ES-I3 (cell line): ENCODE results near the gene SBF1.
"Not testable (repeated sequence)": the region's sequence is repeated elsewhere in the genome, so short reads cannot be mapped to it uniquely, and the experiment has no call there.

ENCODE experiments used
- H3K36me3 ChIP-seq: 2 replicates; pipeline ENCODE4 v1.6.1; 2013; ENCODE audit warnings: mild to moderate bottlenecking, low read length, control low read depth, moderate library complexity; ENCODE audit not compliant: insufficient read depth
- H3K4me1 ChIP-seq: 2 replicates; pipeline ENCODE4 v1.6.1; 2013; ENCODE audit warnings: mild to moderate bottlenecking, control low read depth, low read length; ENCODE audit not compliant: insufficient read depth
- H3K9ac ChIP-seq: 2 replicates; pipeline ENCODE4 v1.6.1; 2013; ENCODE audit warnings: low read depth, mild to moderate bottlenecking, low read length, moderate library complexity
- H3K9me3 ChIP-seq: 2 replicates; pipeline ENCODE4 v1.6.1; 2013; ENCODE audit warnings: mild to moderate bottlenecking, low read length, moderate library complexity; ENCODE audit not compliant: control insufficient read depth, insufficient read depth

SBF1 gene, protein sequence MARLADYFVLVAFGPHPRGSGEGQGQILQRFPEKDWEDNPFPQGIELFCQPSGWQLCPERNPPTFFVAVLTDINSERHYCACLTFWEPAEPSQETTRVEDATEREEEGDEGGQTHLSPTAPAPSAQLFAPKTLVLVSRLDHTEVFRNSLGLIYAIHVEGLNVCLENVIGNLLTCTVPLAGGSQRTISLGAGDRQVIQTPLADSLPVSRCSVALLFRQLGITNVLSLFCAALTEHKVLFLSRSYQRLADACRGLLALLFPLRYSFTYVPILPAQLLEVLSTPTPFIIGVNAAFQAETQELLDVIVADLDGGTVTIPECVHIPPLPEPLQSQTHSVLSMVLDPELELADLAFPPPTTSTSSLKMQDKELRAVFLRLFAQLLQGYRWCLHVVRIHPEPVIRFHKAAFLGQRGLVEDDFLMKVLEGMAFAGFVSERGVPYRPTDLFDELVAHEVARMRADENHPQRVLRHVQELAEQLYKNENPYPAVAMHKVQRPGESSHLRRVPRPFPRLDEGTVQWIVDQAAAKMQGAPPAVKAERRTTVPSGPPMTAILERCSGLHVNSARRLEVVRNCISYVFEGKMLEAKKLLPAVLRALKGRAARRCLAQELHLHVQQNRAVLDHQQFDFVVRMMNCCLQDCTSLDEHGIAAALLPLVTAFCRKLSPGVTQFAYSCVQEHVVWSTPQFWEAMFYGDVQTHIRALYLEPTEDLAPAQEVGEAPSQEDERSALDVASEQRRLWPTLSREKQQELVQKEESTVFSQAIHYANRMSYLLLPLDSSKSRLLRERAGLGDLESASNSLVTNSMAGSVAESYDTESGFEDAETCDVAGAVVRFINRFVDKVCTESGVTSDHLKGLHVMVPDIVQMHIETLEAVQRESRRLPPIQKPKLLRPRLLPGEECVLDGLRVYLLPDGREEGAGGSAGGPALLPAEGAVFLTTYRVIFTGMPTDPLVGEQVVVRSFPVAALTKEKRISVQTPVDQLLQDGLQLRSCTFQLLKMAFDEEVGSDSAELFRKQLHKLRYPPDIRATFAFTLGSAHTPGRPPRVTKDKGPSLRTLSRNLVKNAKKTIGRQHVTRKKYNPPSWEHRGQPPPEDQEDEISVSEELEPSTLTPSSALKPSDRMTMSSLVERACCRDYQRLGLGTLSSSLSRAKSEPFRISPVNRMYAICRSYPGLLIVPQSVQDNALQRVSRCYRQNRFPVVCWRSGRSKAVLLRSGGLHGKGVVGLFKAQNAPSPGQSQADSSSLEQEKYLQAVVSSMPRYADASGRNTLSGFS (N-terminal part only)

DNA sequence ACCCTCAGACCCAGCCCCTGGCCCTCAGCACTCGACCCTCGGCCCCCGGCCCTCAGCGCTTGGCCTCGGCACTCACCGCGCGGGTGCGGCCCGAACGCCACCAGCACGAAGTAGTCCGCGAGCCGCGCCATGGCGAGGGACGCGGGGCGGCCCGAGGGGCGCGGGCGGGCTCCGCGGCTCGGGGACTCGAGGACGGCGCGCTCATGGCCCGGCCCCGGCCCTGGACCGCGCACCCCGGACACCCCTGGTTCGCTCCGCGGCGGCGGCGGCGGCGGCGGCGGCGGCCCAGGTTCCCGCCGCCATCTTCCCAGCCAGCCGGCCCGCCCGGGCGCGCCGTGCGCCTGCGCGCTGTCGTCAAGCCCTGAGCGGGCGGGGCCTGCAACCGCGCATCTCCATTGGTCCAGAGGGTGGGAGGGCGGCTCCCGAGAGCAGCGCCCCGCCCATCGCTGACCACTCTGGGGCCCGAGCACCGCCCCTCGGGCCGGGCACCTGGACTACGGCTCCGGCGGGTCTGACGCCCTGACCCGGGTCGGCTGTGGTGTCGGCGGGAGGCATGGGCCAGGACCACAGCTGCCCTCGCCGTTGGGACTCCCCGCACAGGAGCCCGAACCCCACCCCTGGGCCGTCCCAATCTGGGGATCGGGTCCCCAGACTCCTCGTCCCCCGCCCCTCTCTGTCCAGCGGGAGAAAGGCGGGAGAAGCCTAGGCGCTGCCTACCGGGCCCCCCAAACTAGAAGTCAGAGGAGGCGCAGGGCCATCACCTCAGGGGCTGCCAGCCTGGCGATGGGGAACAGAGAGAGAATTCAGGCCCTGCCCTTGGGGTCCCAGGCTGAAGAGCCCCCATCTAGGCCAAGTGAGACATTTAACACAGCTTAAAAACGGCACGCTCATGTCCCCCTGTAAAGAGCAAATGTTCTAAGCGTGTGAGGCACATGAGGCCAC, at the start of gene SBF1:
Gene SBF1 (minus strand): TSS at position 326 of the 942 bp plus-strand sequence. CDS start 195 bp downstream, at position 131.
- peak within 1 kb of the TSS; percentile 69 for H3K9ac ChIP-seq
- no peaks in the 10 kb centered on the region for H3K36me3 ChIP-seq
- peaks cover 19% of the 10 kb centered on the region for H3K4me1 ChIP-seq
- no peaks in the 10 kb centered on the region for H3K9me3 ChIP-seq

DNA sequence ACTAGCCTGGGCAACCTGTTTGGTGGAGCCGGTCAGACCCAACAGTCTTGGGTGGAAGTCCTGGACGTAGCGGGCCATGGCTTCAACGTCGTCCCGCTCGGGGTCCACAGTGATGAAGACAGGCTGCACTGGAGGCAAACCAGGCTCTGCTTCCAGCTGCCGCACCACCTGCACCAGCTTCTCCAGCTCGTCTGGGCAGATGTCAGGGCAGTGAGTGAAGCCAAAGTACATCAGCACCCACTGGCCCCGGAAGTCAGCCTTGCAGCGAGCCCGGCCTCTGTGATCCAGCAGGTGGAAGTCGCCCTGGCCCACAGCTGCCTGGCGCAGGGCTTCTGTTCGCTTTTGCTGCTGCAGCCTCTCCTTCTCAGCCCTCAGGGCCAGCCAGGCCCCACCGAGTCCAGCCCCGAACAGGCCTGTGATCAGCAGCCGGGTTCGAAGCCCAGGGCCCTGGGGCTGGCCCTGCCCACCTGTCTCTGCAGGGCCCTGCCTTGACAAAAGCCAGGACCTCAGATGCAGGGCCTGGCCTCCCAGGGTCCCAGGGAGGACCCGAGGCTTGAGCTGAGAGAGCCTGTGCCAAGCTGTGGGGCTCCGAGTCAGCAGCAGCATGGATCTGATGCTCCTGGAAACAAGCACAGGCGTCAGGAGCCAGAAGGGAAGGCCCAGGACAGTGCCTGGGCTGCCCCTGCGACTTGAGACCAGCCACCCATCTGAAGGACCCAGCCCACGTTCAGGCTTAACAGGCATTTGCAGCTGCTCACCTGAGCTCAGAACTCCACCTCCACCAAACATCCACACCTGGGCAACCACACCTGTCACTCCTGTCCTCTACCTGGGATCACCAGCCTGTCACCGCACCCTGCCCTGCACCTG, 49.2 kb upstream of the SBF1 start:
- Histone ChIP-seq H3K9ac (peak overlapping the region; percentile 80), H3K4me1 (no peaks in the 10 kb centered on the region; the same call in 1 of the 2 replicates), H3K9me3 (no peaks in the 10 kb centered on the region), H3K36me3 (no peaks in the 10 kb centered on the region)

DNA sequence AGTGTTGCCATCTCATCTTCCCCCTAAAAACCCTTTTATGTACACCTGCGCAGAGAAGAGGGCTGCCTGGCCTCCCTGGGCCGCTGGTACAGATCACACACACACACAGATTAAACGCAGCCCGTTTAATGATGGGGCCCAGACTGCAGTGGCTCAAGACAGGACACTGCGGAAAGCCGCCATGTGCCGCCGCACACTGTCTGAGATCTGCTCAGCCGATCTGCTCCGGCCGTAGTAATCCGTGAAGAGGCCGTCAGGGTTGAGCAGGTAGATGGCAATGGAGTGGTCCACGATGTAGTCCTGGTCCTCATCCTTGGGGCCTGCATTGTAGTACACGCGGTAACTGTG, 48.6 kb upstream of the SBF1 start:
- H3K36me3 ChIP-seq, result no peaks in the 10 kb centered on the region
- no peaks in the 10 kb centered on the region for H3K9me3 ChIP-seq
- no peaks in the 10 kb centered on the region; the same call in 1 of the 2 replicates for H3K4me1 ChIP-seq
- no peak overlapping the region for H3K9ac ChIP-seq

DNA sequence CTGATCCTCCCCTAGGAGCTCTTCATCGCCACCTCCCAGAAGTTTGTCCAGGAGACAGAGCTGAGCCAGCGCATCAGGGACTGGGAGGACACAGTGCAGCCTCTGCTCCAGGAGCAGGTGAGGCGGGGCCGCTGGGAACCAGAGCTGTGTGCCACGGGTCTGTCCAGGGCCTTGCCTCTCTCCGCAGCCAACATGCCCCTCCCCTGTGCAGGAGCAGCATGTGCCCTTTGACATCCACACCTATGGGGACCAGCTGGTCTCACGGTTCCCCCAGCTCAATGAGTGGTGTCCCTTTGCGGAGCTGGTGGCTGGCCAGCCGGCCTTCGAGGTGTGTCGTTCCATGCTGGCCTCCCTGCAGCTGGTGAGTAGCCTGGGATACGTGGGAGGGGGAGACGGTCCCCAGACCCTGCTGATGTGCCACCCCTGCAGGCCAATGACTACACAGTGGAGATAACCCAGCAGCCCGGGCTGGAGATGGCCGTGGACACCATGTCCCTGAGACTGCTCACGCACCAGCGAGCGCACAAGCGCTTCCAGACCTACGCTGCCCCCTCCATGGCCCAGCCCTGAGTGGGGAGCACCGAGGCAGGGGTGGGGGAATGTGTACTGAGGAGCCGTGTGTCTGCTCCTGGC, 48.1 kb upstream of the SBF1 start:
- Histone ChIP-seq H3K4me1 (no peaks in the 10 kb centered on the region; the same call in 1 of the 2 replicates), H3K36me3 (no peaks in the 10 kb centered on the region), H3K9ac (no peak overlapping the region), H3K9me3 (no peaks in the 10 kb centered on the region)

DNA sequence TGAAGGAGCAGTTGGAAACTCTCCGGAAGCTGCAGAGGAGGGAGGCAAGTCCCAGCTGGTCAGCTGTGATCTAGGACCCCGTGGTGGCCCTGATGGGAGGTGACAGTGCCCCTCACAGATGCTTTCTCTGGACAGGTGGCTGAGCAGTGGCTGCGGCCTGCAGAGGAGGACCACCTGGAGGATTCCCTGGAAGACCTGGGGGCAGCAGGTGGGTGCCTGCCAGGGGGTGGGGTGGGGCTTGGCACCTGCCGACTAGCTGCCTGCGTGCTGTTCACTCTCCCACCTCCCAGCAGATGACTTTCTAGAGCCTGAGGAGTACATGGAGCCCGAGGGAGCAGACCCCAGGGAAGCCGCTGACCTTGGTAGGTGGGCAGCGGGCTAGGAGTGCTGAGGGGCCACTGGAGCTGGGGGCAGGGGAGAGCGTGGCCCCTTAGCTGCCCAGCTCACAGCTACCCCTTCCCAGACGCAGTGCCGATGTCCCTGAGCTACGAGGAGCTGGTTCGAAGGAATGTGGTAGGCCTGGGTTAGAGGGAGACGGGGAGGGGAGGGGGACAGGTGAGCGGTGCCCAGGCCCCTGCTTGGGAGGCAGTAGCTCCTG, 47.5 kb upstream of the SBF1 start:
- Histone ChIP-seq H3K36me3 (no peaks in the 10 kb centered on the region), H3K4me1 (no peaks in the 10 kb centered on the region; the same call in 1 of the 2 replicates), H3K9me3 (no peaks in the 10 kb centered on the region), H3K9ac (no peak overlapping the region)

DNA sequence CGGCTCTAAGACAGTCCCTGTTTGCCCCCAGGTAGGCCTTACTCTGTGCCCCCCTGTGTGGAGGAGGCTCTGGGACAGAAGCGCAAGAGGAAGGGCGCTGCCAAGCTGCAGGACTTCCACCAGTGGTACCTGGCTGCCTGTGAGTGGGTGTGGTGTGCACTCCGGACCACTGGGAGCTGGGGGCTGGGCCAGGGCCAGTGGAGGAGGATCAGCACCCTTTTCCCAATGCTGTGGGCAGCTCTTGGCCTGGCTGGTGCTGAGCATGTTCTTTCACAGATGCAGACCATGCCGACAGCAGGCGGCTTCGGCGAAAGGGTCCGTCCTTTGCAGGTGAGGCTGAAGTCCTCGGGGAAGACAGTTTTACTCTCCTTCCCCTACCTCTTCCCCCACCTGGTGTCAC, 46.9 kb upstream of the SBF1 start:
- no peaks in the 10 kb centered on the region for H3K36me3 ChIP-seq
- no peaks in the 10 kb centered on the region for H3K9me3 ChIP-seq
- H3K9ac ChIP-seq, result no peak overlapping the region
- no peaks in the 10 kb centered on the region; the same call in 1 of the 2 replicates for H3K4me1 ChIP-seq

DNA sequence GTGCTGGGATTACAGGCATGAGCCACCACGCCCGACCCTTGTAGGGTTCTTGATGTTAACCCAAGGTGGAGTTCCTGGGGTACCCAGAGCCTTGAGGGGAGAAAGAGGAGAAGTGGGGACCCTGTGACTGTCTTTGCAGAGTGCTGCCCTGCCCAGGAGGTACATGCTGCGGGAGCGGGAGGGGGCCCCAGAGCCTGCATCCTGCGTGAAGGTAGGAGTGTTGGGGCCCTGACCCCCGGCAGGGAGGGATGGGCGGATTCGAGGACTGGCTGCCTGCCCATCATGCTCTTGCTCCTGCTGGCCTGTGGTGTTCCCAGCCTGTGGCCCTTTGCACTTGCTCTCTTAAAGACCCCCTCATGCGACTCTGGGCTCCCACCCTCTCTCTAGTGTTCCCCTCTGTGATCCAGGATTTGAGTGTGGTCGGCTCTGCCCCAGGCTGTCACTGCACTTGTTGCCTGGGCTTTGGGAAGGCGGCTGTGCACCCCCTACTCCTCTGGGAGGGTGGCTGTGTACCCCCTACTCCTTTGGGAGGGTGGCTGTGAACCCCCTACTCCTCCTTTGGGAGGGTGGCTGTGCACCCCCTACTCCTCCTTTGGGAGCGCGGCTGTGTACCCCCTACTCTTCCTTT, 46.1 kb upstream of the SBF1 start:
- H3K9me3 ChIP-seq, result no peaks in the 10 kb centered on the region
- H3K36me3 ChIP-seq, result no peaks in the 10 kb centered on the region
- no peak overlapping the region for H3K9ac ChIP-seq
- H3K4me1 ChIP-seq, result no peaks in the 10 kb centered on the region; the same call in 1 of the 2 replicates

DNA sequence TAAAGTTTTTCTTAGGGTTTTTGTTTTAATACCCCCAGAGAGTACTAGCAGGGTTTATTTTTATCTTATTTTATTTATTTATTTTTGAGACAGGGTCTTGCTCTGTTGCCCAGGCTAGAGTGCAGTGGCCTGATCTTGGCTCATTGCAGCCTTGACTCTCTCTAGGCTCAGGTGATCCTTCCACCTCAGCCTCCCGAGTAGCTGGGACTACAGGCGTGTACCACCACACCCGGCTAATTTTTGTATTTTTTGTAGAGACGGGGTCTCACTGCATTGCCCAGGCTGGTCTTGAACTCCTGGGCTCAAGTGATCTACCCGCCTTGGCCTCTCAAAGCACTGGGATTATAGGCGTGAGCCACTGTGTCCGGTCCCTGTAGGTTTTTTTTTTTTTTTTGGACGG, 45.3 kb upstream of the SBF1 start:
- not testable (repeated sequence) for H3K4me1 ChIP-seq, H3K9ac ChIP-seq, H3K9me3 ChIP-seq, H3K36me3 ChIP-seq

DNA sequence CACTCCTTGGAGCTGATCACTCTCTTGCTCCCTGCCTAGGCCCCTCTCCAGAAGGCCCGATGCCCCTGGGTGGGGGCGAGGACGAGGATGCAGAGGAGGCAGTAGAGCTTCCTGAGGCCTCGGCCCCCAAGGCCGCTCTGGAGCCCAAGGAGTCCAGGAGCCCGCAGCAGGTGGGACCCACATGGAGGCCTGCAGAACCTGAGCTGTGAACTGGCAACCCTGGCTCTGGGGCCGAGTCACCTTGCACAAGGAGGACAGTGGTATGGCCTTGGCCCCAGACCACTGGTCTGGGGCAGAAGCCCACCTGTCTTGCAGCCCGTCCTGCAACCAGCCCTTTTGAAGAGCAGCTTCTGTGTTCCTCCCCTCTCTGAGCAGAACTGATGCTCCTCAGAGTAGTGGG, 44.3 kb upstream of the SBF1 start:
- H3K36me3 ChIP-seq, result no peaks in the 10 kb centered on the region
- H3K9me3 ChIP-seq, result no peaks in the 10 kb centered on the region
- H3K9ac ChIP-seq, result no peak overlapping the region
- H3K4me1 ChIP-seq, result no peaks in the 10 kb centered on the region

DNA sequence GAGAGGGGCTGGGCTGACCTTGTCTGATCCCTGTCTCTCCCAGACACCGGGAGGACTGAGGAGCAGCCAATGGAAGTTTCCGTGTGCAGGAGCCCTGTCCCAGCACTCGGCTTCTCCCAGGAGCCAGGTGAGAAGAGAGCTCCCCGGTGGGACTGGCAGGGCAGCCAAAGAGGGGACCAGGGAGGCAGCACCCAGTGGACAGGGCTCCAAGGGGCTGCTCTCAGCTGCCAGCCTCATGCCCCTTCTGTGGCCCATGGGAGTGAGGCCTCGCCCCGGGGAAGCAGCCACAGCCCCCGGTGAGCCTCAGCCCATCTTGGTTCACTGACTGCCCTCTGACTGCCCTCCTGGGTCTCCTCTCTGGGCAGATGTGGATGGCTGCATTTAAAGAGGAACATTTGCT, 43.8 kb upstream of the SBF1 start:
- Histone ChIP-seq H3K9ac (no peak overlapping the region), H3K4me1 (no peaks in the 10 kb centered on the region), H3K36me3 (no peaks in the 10 kb centered on the region), H3K9me3 (no peaks in the 10 kb centered on the region)

DNA sequence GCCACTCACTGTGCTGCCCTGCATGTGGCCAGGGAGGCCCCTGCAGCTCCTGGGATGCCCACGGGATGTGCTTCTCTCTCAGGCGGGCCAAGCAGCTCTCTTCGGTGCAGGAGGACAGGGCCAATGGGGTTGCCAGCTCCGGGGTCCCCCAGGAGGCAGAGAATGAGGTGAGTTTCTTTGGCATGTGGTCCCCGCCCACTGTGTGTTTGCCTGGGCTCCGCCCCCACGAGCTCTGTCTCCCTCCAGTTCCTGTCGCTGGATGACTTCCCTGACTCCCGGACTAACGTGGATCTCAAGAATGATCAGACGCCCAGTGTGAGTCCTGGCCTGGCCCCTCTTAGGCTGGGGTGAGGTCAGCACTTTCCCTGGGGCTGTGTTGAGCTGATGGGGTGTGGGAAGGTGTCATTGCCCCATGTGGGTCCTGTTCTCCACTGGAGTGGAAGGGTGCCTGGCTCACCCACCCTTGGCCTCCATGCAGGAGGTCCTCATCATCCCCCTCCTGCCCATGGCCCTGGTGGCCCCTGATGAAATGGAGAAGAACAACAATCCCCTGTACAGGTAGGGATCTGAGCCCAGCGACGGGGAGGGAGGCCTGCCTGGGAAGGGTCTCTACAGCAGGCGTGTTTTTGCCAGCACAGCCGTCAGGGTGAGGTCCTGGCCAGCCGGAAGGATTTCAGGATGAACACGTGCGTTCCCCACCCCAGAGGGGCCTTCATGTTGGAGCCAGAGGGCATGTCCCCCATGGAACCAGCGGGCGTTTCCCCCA, 42.8 kb upstream of the SBF1 start:
- H3K9me3 ChIP-seq, result no peaks in the 10 kb centered on the region
- no peaks in the 10 kb centered on the region for H3K4me1 ChIP-seq
- H3K9ac ChIP-seq, result no peak overlapping the region
- H3K36me3 ChIP-seq, result no peaks in the 10 kb centered on the region
